Activated T-cell treated with anti-CD3 and anti-CD28 coated beads for 1 hour (primary cell): ENCODE results near the gene STRN3.
"Not testable (repeated sequence)": the region's sequence is repeated elsewhere in the genome, so short reads cannot be mapped to it uniquely, and the experiment has no call there.

Experiments
- DNase-seq: peaks from one replicate; pipeline ENCODE4 v3.0.0-alpha.2; 2020; ENCODE audit warnings: low read depth

STRN3 gene

GRCh38 chr14:31000629-31001338 lies 25.4 kb downstream of the STRN3 start:
- DNase-seq: no peak

DNA sequence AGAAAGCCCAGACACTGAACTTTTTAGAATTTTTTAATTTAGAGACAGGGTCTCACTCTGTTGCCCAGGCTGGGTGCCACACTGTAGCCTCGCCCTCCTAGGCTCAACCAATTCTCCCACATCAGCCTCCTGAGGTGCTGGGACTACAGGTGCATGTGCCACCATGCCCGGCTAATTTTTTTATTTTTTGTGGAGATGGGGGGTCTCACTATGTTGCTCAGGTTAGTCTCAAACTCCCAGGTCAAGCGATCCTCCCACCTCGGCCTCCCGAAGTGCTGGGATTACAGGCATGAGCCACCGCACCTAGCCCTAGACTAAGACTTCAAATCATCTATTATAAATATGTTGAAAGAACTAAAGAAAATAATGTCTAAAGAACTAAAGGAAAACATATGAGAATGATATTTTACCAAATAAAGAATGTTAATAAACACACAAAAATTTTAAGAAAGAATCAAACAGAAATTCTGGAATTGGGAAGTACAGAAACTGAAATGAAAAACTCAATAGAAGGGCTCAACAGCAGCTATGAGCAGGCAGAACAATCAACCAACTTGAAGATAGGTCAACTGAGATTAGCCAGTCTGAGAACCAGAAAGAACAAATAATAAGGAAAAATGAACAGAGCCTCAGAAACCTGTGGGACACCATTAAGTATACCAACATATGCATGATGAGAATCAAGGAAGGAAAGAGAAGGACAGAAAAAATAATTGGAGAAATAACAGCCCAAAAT lies 27.0 kb downstream of the STRN3 start:
- no peak for DNase-seq

GRCh38 chr14:30998100-30998706 lies 28.0 kb downstream of the STRN3 start:
- DNase-seq: no peak

GRCh38 chr14:30996892-30997659 lies 29.1 kb downstream of the STRN3 start:
- no peak for DNase-seq

DNA sequence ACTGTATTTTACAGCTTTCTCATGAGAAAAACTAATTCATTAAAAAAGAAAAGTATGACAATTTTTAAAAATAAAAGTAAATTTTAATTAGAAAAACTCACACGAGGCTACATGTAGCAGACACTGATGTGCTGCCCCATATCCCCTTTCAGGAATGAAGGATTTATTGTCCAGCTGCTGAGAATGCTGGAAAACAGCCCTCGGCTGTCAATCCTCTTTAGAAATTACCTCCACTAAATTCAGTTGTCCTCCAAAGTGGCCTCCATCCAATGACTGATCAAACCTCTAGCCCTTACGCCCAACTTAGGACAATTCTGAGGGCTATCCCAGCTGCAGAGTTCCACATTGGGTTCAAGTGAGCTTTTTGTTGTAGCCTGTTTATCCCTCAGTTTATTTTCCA lies 30.5 kb downstream of the STRN3 start:
- no peak for DNase-seq

DNA sequence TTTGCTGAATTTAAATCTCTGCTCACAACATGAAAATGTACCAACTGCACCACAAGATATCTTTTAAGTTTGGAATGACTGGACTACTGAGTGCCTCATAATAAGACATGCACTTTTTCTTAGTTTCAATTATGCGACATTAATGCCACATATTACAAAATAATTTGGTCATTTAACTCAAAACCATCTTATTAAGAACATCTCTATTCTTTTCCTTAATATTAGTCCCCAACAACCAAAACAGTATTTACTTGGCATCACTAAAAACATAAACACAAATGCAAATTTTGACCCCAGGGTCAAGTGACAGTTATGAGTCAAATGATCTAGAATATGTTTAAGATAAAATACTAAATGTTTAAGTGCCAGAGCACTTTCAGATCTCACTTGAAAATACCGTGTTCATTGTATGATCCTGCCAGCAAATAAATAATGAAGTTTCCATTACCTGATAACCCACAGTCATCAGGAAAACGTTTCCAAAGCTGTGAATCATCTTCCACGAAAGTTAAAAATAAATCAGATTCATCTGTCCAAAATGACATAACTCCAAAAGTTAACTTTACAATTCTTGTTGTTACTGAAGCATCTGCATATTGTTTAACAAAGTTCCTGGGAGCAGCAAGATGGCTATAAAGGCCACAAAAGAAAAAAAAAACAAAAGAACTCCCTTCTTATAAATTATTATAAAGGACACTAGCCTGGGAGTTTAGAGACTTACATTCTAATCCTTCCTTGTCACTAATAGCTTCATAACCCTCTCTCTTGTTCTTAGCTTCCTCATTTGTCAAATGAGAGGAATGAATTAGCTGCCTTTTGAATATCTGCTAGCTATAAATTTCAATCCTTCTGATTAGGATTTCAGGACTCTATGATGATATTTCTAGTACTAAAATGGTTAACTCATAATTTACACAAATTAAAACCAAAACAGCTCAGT lies 31.2 kb downstream of the STRN3 start:
- DNase-seq: no peak

GRCh38 chr14:30993071-30993470 lies 33.1 kb downstream of the STRN3 start:
- no peak for DNase-seq

DNA sequence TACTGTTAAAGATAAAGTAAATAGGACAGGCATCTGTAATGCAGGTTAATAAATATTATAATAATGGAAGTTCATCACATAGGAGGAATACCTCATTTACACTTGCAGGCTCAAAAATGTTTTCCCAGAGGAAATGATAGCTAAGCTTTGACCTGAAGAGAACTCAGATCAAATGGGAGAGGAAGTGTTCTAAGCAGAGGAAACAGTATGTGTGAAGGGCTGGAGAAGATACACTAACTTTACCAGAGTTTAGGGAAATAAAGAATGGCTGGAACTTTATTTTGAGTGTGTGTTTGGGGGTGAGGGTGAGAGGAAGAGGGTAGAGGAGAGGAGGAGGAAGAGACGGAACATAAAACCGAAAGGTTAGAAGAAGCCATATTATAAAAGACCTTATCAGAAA lies 34.8 kb downstream of the STRN3 start:
- DNase-seq: no peak

DNA sequence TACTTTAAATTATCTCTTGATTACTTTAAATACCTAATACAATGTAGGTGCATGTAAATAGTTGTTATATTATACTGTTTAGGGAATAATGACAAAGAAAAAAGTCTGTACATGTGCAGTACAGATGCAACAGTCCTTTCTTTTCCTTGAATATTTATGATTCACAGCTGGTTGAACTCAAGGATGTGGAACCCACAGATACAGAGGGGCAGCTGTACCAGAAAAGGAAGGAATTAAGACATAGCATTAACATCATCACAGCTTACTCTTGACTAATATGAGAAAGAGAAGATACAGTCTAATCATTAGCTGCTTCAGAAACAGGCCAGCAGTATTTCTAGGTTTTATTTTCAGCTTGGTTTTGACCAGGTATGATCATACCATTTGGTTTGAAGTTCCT lies 35.4 kb downstream of the STRN3 start:
- no peak for DNase-seq

DNA sequence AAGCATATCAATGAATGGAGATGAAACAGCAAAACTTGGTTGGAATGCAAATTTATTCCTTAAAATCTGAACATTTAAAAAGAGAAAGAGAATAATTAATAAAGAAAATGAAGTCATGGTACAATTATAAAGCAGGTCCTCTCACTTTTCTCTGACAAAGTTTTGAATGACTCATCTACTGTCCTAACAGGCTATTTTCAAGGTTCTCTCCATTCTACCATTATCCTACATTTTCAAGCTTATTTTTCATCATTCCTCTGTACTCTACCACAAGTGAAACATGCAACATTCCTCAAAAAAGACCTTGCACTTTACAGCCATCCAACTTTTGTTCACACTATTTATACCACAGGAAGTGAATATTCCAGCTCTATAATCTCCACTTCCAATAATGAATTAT lies 37.7 kb downstream of the STRN3 start:
- DNase-seq: no peak

- no peak for DNase-seq
These were observed 40.4 kb downstream of the STRN3 start for GRCh38 chr14:30985796-30986195.

GRCh38 chr14:30983858-30984257 lies 42.3 kb downstream of the STRN3 start:
- DNase-seq: no peak

- no peak for DNase-seq
These were observed 43.6 kb downstream of the STRN3 start for GRCh38 chr14:30982533-30982932.

DNA sequence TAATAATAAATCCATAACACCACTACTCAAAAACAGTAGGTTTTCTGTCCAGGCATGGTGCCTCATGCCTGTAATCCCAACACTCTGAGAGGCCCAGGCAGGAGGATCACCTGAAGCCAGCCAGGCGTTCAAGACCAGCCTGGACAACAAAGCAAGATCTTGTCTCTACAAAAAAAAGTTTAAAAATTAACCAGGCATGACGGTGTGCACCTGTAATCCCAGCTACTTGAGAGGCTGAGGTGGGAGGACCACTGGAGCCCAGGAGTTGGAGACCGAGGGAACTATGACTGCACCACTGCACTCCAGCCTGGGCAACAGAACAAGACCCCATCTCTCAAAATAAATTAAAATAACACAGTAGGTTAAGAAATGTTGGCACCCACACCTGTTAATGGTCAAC lies 45.2 kb downstream of the STRN3 start:
- DNase-seq: no peak

- DNase-seq: not testable (repeated sequence)
These were observed 46.0 kb downstream of the STRN3 start for GRCh38 chr14:30980106-30980704.

- DNase-seq: no peak
These were observed 48.4 kb downstream of the STRN3 start for GRCh38 chr14:30977752-30978151.

GRCh38 chr14:30974628-30975027 lies 51.6 kb downstream of the STRN3 start:
- no peak for DNase-seq

DNA sequence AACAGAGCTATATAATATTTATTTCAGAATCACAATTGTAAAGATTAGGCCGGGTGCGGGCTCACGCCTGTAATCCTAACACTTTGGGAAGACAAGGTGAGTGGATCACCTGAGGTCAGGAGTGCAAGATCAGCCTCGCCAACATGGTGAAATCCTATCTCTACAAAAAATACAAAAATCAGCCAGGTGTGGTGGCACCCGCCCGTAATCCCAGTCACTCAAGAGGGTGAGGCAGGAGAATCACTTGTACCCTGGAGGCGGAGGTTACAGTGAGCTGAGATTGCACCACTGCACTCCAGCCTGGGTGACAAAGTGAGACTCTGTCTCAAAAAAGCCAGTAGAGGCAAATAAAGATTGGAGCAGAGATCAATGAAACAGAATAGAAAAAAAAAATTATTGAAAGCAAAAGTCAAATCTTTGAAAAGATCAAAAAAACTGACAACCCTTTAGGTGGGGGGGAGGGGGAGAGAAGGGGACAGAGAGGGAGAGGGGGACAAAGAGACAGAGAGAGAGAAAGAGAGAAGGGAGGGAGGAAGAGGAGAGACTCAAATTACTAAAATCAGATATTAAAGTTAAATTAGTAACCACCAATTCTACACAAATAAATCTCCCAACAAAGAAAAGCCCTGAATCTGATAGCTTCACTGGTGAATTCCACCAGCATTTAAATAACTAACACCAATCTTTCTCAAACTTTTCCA lies 53.1 kb downstream of the STRN3 start:
- no peak for DNase-seq

DNA sequence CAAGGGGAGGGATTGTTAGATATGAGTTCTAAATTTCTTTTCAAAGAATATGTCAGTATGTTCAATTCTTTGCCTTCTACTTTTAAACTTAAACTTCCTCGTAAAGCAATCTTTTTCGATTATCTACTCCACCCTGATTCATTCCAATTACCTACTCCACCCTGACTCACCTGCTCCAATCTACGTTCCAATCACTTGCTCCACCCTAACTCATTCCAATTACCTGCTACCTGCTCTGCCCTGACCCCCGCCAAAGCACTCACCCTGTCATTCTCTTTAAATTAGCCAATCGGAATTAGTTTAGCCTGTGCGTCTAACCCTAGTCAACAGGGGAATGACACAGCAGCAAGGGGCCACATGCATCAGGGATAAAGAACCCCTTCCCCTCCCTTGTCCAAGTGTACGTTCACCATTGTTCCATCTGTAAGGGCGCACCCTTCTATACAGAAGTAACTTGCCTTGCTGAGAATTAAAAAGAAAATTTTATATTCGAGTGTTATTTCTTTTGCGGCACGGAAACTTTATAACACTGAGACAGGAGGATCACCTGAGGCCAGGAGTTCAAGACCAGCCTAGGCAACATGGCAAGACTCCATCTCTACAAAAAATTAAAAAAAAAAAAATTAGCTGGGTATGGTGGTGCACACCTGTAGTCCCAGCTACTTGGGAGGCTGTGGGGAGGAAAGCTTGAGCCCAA lies 54.0 kb downstream of the STRN3 start:
- DNase-seq: not testable (repeated sequence)

GRCh38 chr14:30971586-30971985 lies 54.6 kb downstream of the STRN3 start:
- no peak for DNase-seq
